Amniotic stem cell (primary cell): ENCODE data around the gene FGF9.

Experiments
- DNase-seq: peaks from one replicate; lab custom pipeline; 2025; lab: John Stamatoyannopoulos, UW

Gene FGF9

GRCh38 chr13:21670883-21671619 is at the start of gene FGF9:
FGF9 (plus strand) TSS chr13:21671073; CDS start chr13:21671913, 840 bp downstream.
- DNase-seq, result no peak

- DNase-seq, result no peak
These were observed 45.5 kb upstream of the FGF9 start for GRCh38 chr13:21625366-21625765.

GRCh38 chr13:21632196-21632595 is 38.7 kb upstream of the FGF9 start:
- DNase-seq, result no peak

- DNase-seq, result no peak
These were observed 34.2 kb upstream of the FGF9 start for GRCh38 chr13:21636656-21637055.

- no peak for DNase-seq
These were observed 33.6 kb upstream of the FGF9 start for GRCh38 chr13:21637296-21637695.

GRCh38 chr13:21638319-21639282 is 32.3 kb upstream of the FGF9 start:
- DNase-seq, result no peak

GRCh38 chr13:21639561-21639960 is 31.3 kb upstream of the FGF9 start:
- no peak for DNase-seq

- no peak for DNase-seq
These were observed 29.2 kb upstream of the FGF9 start for GRCh38 chr13:21641629-21642028.

GRCh38 chr13:21657538-21657937 is 13.3 kb upstream of the FGF9 start:
- DNase-seq, result no peak

- DNase-seq, result no peak
These were observed 11.8 kb upstream of the FGF9 start for GRCh38 chr13:21659087-21659486.

- no peak for DNase-seq
These were observed 9.6 kb upstream of the FGF9 start for GRCh38 chr13:21661097-21661909.

- DNase-seq, result no peak
These were observed 7.7 kb upstream of the FGF9 start for GRCh38 chr13:21663197-21663596.

GRCh38 chr13:21668732-21669275 is 2.1 kb upstream of the FGF9 start:
- no peak for DNase-seq

- no peak for DNase-seq
These were observed 629 bp upstream of the FGF9 start for GRCh38 chr13:21670006-21670882.

GRCh38 chr13:21671620-21672286 is 880 bp downstream of the FGF9 start:
- no peak for DNase-seq

- DNase-seq, result no peak
These were observed 1.4 kb downstream of the FGF9 start for GRCh38 chr13:21672287-21672680.

- no peak for DNase-seq
These were observed 2.1 kb downstream of the FGF9 start for GRCh38 chr13:21672796-21673538.

GRCh38 chr13:21673539-21673788 is 2.6 kb downstream of the FGF9 start:
- DNase-seq, result no peak

- DNase-seq, result no peak
These were observed 3.1 kb downstream of the FGF9 start for GRCh38 chr13:21673789-21674489.
